Liver (tissue), 9 donors: Measurements from ENCODE around the gene ZNF827. TPM values are rescaled to one million over a fixed set of nuclear protein-coding genes. Genes with fewer than 3 reads are reported as not detected.

Experiments used
- DNase-seq: peaks from one replicate; pipeline ENCODE4 v3.0.0-alpha.2; 2017; ENCODE audit warnings: low spot score
- H3K27ac ChIP-seq, 2 donors: one replicate each; pipeline ENCODE4 v1.7.0; 2013; ENCODE audit warnings: inconsistent platforms in 2 of 2, low read length in 2 of 2, control low read depth in 1 of 2, low read depth in 1 of 2, mild to moderate bottlenecking in 1 of 2
- H3K27me3 ChIP-seq, 4 donors: one replicate each; pipeline versions ENCODE4 v1.6.1 to v1.7.0; 2013; ENCODE audit warnings: low read length in 3 of 4, inconsistent platforms in 1 of 4, mild to moderate bottlenecking in 1 of 4, moderate library complexity in 1 of 4; ENCODE audit not compliant: control insufficient read depth in 4 of 4, insufficient read depth in 4 of 4
- H3K36me3 ChIP-seq, 4 donors: one replicate each; pipeline versions ENCODE4 v1.6.1 to v1.7.0; 2013; ENCODE audit warnings: low read length in 3 of 4, mild to moderate bottlenecking in 3 of 4, low read depth in 1 of 4, moderate library complexity in 1 of 4; ENCODE audit not compliant: control insufficient read depth in 4 of 4, insufficient read depth in 3 of 4
- H3K4me1 ChIP-seq, 4 donors: one replicate each; pipeline versions ENCODE4 v1.6.1 to v1.7.0; 2013; ENCODE audit warnings: low read length in 3 of 4, mild to moderate bottlenecking in 3 of 4, moderate library complexity in 1 of 4; ENCODE audit not compliant: control insufficient read depth in 4 of 4, insufficient read depth in 4 of 4
- H3K4me3 ChIP-seq, 3 donors: one replicate each; pipeline versions ENCODE4 v1.6.1 to v1.7.0; 2013; ENCODE audit warnings: low read length in 3 of 3, control low read depth in 1 of 3, low read depth in 1 of 3, mild to moderate bottlenecking in 1 of 3
- H3K9ac ChIP-seq, 2 donors: one replicate each; pipeline ENCODE4 v1.7.0; 2013; ENCODE audit warnings: low read length in 2 of 2, mild to moderate bottlenecking in 2 of 2, moderate library complexity in 2 of 2, control low read depth in 1 of 2, low read depth in 1 of 2
- H3K9me3 ChIP-seq, 4 donors: one replicate each; pipeline versions ENCODE4 v1.6.1 to v1.7.0; 2013; ENCODE audit warnings: low read length in 3 of 4; ENCODE audit not compliant: control insufficient read depth in 4 of 4
- EGR1 ChIP-seq, 2 donors: IDR thresholded peaks; 2 replicates each; pipeline ENCODE4 v1.6.1; 2016 to 2018; ENCODE audit warnings: antibody characterized with exemption in 2 of 2, low read depth in 2 of 2
- FOXA1 ChIP-seq: IDR thresholded peaks from 2 replicates; pipeline ENCODE4 v1.6.1; 2016; ENCODE audit warnings: antibody characterized with exemption
- FOXA2 ChIP-seq: IDR thresholded peaks from 2 replicates; pipeline ENCODE4 v1.6.1; 2016; ENCODE audit warnings: antibody characterized with exemption
- GABPA ChIP-seq, 2 donors: IDR thresholded peaks in 1 of 2; conservative IDR thresholded peaks in 1 of 2; 2 replicates each; pipeline ENCODE4 v1.6.1; 2016; ENCODE audit warnings: antibody characterized with exemption in 2 of 2, mild to moderate bottlenecking in 1 of 2, moderate library complexity in 1 of 2
- HNF4G ChIP-seq: IDR thresholded peaks from 2 replicates; pipeline ENCODE4 v1.6.1; 2016; ENCODE audit warnings: antibody characterized with exemption
- JUND ChIP-seq, 2 donors: IDR thresholded peaks; 2 replicates each; pipeline ENCODE4 v1.6.1; 2016; ENCODE audit warnings: antibody characterized with exemption in 2 of 2
- NR2F2 ChIP-seq: IDR thresholded peaks from 2 replicates; pipeline ENCODE4 v1.6.1; 2016; ENCODE audit warnings: antibody characterized with exemption
- RAD21 ChIP-seq, 2 donors: IDR thresholded peaks; 2 replicates each; pipeline ENCODE4 v1.6.1; 2016; ENCODE audit warnings: antibody characterized with exemption in 2 of 2, mild to moderate bottlenecking in 2 of 2
- RXRA ChIP-seq, 2 donors: IDR thresholded peaks; 2 replicates each; pipeline ENCODE4 v1.6.1; 2017 to 2018; ENCODE audit warnings: antibody characterized with exemption in 2 of 2, mild to moderate bottlenecking in 1 of 2
- SP1 ChIP-seq: IDR thresholded peaks from 2 replicates; pipeline ENCODE4 v1.6.1; 2018; ENCODE audit warnings: antibody characterized with exemption, mild to moderate bottlenecking
- TAF1 ChIP-seq: conservative IDR thresholded peaks from 2 replicates; pipeline ENCODE4 v1.6.1; 2016; ENCODE audit warnings: antibody characterized with exemption, mild to moderate bottlenecking
- YY1 ChIP-seq: IDR thresholded peaks from 2 replicates; pipeline ENCODE4 v1.6.1; 2016; ENCODE audit warnings: antibody characterized with exemption, mild to moderate bottlenecking
- WGBS: extraction: QIAGEN DNeasy Blood & Tissue Kit; methylation state at CpG from one replicate; pipeline ENCODE4 v1.1.7; 2013; 5-methylcytosine and 5-hydroxymethylcytosine counted together
- polyA plus RNA-seq, 2 donors: library from polyadenylated mRNA; stranded (reverse) in 1 of 2; unstranded in 1 of 2; fragments of 200-250 nt in 1 of 2; fragments of >200 nt in 1 of 2; fragmentation: Nextera tagmentation in 1 of 2; extraction: Ambion mirVana in 1 of 2; gene quantifications; one replicate each; pipeline versions ENCODE4 v1.2.1 to v1.2.3, GENCODE V29; 2013 to 2015
- total RNA-seq, 2 donors: library from RNA; depleted of rRNA; stranded (reverse); fragments of >200 nt; gene quantifications; one replicate each; pipeline ENCODE4 v1.2.3, GENCODE V29; 2014
- TF ChIP-seq, protein P1 (sequence below): IDR thresholded peaks from 2 replicates; pipeline ENCODE4 v1.6.1; 2016; ENCODE audit warnings: antibody characterized with exemption, mild to moderate bottlenecking
- TF ChIP-seq, protein P2 (sequence below): fragments of 150-350 bp; IDR thresholded peaks from 2 replicates; pipeline ENCODE4 v1.5.1; 2017; ENCODE audit warnings: improper control_type of control experiment, low read depth, low read length; ENCODE audit not compliant: missing input control
- TF ChIP-seq, protein P3 (sequence below): IDR thresholded peaks from 2 replicates; pipeline ENCODE4 v1.6.1; 2016; ENCODE audit warnings: antibody characterized with exemption
- TF ChIP-seq, protein P4 (sequence below): IDR thresholded peaks from 2 replicates; pipeline ENCODE4 v1.6.1; 2016; ENCODE audit warnings: antibody characterized with exemption
- TF ChIP-seq, protein P5 (sequence below): IDR thresholded peaks from 2 replicates; pipeline ENCODE4 v1.6.1; 2016; ENCODE audit warnings: antibody characterized with exemption
- donor health status: healthy.
- donor health status: healthy.
- donor health status: healthy.
- donor health status: healthy.
- donor health status: healthy.

ZNF827 gene
- total and polyA plus RNA-seq, 4 donors: 0.46 to 2.9 (median 1.2) TPM

DNA sequence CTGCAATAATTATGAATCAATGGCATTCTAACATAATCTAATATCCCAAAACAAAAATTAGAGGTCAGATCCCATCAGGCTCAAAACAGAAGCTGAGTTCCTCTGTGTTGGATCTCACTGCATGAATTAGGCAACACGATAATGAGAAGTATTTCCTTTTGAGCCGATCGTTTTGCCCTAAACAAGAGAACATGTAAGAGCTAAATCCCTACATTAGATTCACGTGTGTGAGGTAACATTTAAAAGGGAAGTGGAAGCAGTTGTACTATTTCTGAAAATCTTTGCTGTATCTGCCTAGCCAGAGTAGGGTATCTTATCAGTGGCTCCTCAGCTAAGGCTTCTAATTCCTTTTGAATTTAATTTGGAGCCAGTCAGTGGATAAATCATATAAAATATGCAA is 143.1 kb downstream of the ZNF827 start:
- H3K9me3 ChIP-seq: no peaks in the 10 kb centered on the region
- no peak overlapping the region for H3K4me3 ChIP-seq
- no peak overlapping the region for H3K9ac ChIP-seq
- TF ChIP-seq YY1 (no peak), FOXA1 (no peak)
- TF ChIP-seq, protein P1, sequence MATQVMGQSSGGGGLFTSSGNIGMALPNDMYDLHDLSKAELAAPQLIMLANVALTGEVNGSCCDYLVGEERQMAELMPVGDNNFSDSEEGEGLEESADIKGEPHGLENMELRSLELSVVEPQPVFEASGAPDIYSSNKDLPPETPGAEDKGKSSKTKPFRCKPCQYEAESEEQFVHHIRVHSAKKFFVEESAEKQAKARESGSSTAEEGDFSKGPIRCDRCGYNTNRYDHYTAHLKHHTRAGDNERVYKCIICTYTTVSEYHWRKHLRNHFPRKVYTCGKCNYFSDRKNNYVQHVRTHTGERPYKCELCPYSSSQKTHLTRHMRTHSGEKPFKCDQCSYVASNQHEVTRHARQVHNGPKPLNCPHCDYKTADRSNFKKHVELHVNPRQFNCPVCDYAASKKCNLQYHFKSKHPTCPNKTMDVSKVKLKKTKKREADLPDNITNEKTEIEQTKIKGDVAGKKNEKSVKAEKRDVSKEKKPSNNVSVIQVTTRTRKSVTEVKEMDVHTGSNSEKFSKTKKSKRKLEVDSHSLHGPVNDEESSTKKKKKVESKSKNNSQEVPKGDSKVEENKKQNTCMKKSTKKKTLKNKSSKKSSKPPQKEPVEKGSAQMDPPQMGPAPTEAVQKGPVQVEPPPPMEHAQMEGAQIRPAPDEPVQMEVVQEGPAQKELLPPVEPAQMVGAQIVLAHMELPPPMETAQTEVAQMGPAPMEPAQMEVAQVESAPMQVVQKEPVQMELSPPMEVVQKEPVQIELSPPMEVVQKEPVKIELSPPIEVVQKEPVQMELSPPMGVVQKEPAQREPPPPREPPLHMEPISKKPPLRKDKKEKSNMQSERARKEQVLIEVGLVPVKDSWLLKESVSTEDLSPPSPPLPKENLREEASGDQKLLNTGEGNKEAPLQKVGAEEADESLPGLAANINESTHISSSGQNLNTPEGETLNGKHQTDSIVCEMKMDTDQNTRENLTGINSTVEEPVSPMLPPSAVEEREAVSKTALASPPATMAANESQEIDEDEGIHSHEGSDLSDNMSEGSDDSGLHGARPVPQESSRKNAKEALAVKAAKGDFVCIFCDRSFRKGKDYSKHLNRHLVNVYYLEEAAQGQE: no peak
- 77% methylated on average over 4 of the region's 4 CpGs for WGBS
- no peak overlapping the region for H3K27ac ChIP-seq
- H3K27me3 ChIP-seq: no peaks in the 10 kb centered on the region
- H3K36me3 ChIP-seq: no peaks in the 10 kb centered on the region
- DNase-seq: no peak
- H3K4me1 ChIP-seq: peaks cover 0 to 12% (median 5%) of the 10 kb centered on the region in 4 donors

DNA sequence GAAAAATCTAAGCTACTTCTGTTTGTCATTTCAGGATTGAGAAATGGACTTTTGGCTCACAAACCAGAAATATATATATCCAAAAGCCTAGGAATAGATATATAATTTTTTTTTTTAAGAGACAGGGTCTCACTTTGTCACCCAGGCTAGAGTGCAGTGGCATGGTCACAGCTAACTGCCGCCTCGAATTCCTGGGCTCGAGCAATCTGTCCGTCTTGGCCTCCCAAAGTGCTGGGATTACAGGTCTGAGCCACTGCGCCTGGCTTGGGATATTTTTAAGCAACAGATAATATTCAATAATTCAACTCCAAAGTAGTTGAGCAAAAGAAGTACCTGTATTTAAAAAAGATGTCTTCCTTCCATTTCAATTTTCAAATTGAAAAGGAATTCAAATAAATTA is 146.2 kb downstream of the ZNF827 start:
- no peak overlapping the region for H3K4me3 ChIP-seq
- H3K27me3 ChIP-seq: no peaks in the 10 kb centered on the region
- TF ChIP-seq, protein P2, sequence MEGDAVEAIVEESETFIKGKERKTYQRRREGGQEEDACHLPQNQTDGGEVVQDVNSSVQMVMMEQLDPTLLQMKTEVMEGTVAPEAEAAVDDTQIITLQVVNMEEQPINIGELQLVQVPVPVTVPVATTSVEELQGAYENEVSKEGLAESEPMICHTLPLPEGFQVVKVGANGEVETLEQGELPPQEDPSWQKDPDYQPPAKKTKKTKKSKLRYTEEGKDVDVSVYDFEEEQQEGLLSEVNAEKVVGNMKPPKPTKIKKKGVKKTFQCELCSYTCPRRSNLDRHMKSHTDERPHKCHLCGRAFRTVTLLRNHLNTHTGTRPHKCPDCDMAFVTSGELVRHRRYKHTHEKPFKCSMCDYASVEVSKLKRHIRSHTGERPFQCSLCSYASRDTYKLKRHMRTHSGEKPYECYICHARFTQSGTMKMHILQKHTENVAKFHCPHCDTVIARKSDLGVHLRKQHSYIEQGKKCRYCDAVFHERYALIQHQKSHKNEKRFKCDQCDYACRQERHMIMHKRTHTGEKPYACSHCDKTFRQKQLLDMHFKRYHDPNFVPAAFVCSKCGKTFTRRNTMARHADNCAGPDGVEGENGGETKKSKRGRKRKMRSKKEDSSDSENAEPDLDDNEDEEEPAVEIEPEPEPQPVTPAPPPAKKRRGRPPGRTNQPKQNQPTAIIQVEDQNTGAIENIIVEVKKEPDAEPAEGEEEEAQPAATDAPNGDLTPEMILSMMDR: no peak
- TF ChIP-seq RXRA (IDR thresholded peaks at IDR 0.05) (no peak), TAF1 (no peak), GABPA (IDR thresholded peaks at IDR 0.05 in 1 of 2, conservative IDR thresholded peaks at IDR 0.05 in 1 of 2) (no peak), FOXA2 (no peak), HNF4G (no peak), EGR1 (IDR thresholded peaks at IDR 0.05; ENCODE audit: low read depth in 2 of 2) (no peak), NR2F2 (no peak), SP1 (no peak), FOXA1 (no peak), JUND (IDR thresholded peaks at IDR 0.05) (no peak), RAD21 (IDR thresholded peaks at IDR 0.05) (no peak)
- TF ChIP-seq, protein P1: no peak
- TF ChIP-seq, protein P3, sequence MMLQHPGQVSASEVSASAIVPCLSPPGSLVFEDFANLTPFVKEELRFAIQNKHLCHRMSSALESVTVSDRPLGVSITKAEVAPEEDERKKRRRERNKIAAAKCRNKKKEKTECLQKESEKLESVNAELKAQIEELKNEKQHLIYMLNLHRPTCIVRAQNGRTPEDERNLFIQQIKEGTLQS: no peak
- TF ChIP-seq, protein P4, sequence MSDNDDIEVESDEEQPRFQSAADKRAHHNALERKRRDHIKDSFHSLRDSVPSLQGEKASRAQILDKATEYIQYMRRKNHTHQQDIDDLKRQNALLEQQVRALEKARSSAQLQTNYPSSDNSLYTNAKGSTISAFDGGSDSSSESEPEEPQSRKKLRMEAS: no peak
- TF ChIP-seq, protein P5, sequence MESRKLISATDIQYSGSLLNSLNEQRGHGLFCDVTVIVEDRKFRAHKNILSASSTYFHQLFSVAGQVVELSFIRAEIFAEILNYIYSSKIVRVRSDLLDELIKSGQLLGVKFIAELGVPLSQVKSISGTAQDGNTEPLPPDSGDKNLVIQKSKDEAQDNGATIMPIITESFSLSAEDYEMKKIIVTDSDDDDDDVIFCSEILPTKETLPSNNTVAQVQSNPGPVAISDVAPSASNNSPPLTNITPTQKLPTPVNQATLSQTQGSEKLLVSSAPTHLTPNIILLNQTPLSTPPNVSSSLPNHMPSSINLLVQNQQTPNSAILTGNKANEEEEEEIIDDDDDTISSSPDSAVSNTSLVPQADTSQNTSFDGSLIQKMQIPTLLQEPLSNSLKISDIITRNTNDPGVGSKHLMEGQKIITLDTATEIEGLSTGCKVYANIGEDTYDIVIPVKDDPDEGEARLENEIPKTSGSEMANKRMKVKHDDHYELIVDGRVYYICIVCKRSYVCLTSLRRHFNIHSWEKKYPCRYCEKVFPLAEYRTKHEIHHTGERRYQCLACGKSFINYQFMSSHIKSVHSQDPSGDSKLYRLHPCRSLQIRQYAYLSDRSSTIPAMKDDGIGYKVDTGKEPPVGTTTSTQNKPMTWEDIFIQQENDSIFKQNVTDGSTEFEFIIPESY: no peak
- DNase-seq: no peak
- H3K9ac ChIP-seq: no peak overlapping the region
- H3K4me1 ChIP-seq: no peaks in the 10 kb centered on the region
- WGBS: 99% methylated on average over 5 of the region's 5 CpGs
- no peaks in the 10 kb centered on the region for H3K9me3 ChIP-seq
- no peak overlapping the region for H3K27ac ChIP-seq
- no peaks in the 10 kb centered on the region for H3K36me3 ChIP-seq
